Measurements from ENCODE around the gene AMBP. TPM values are rescaled to one million over a fixed set of nuclear protein-coding genes. Genes with fewer than 3 reads are reported as not detected.

AMBP gene
- total and polyA plus RNA-seq, 2 experiments from 2014 or later, result 0.64 TPM; not detected in 1

- no peak overlapping the region for H3K4me3 ChIP-seq
- no peaks in the 10 kb centered on the region for H3K9me3 ChIP-seq (ENCODE audit: low read depth)
- no peak for TF ChIP-seq CTCF (IDR thresholded peaks at IDR 0.05; ENCODE audit: low read depth, low read length)
- H3K27ac ChIP-seq, result no peak overlapping the region
- no peaks in the 10 kb centered on the region for H3K27me3 ChIP-seq
- no peak for DNase-seq (ENCODE audit: low read depth in 1 of 2, low spot score in 1 of 2)
- H3K36me3 ChIP-seq, result peaks cover 14% of the 10 kb centered on the region
- no peaks in the 10 kb centered on the region for H3K4me1 ChIP-seq (ENCODE audit: low read depth)
These were observed 26.4 kb downstream of the AMBP start for GRCh38 chr9:114051706-114052105.

GRCh38 chr9:114051281-114051680, 26.8 kb downstream of the AMBP start:
- peaks cover 14% of the 10 kb centered on the region for H3K36me3 ChIP-seq
- DNase-seq (ENCODE audit: low read depth in 1 of 2, low spot score in 1 of 2), result no peak
- H3K4me1 ChIP-seq (ENCODE audit: low read depth), result no peaks in the 10 kb centered on the region
- TF ChIP-seq CTCF (IDR thresholded peaks at IDR 0.05; ENCODE audit: low read depth, low read length), result no peak
- H3K4me3 ChIP-seq, result no peak overlapping the region
- H3K27ac ChIP-seq, result no peak overlapping the region
- H3K9me3 ChIP-seq (ENCODE audit: low read depth), result no peaks in the 10 kb centered on the region
- no peaks in the 10 kb centered on the region for H3K27me3 ChIP-seq

DNA sequence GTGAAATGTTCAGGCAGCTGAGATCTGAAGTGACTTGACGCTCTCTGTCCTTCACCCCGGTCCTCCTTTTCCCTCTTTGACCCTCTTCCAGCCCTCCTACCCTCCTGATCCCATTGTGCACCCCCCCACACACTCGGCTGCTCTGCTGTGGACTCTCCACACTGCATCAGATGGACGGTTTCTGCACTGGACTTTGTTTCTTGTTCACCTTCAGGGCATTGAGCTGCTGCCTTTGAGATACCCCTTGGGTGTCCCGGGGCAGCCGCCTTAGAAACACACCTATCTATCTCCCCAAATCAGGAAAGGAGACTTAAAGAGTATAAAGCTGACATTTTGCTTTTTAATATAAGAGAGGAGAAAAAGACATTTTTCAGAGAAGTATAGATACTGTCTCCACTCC, 27.5 kb downstream of the AMBP start:
- peaks cover 14% of the 10 kb centered on the region for H3K36me3 ChIP-seq
- DNase-seq (ENCODE audit: low read depth in 1 of 2, low spot score in 1 of 2), result no peak
- TF ChIP-seq CTCF (IDR thresholded peaks at IDR 0.05; ENCODE audit: low read depth, low read length), result no peak
- no peaks in the 10 kb centered on the region for H3K4me1 ChIP-seq (ENCODE audit: low read depth)
- H3K27ac ChIP-seq, result no peak overlapping the region
- H3K4me3 ChIP-seq, result no peak overlapping the region
- no peaks in the 10 kb centered on the region for H3K9me3 ChIP-seq (ENCODE audit: low read depth)
- no peaks in the 10 kb centered on the region for H3K27me3 ChIP-seq

- no peak for TF ChIP-seq CTCF (IDR thresholded peaks at IDR 0.05; ENCODE audit: low read depth, low read length)
- Histone ChIP-seq H3K4me3 (no peak overlapping the region), H3K9me3 (ENCODE audit: low read depth) (no peaks in the 10 kb centered on the region), H3K27ac (no peak overlapping the region), H3K4me1 (ENCODE audit: low read depth) (no peaks in the 10 kb centered on the region), H3K27me3 (no peaks in the 10 kb centered on the region), H3K36me3 (peaks cover 14% of the 10 kb centered on the region)
- DNase-seq (ENCODE audit: low read depth in 1 of 2, low spot score in 1 of 2), result no peak
These were observed 27.9 kb downstream of the AMBP start for GRCh38 chr9:114050226-114050568.

GRCh38 chr9:114049441-114050225, 28.5 kb downstream of the AMBP start:
- no peaks in the 10 kb centered on the region for H3K9me3 ChIP-seq (ENCODE audit: low read depth)
- H3K27ac ChIP-seq, result no peak overlapping the region
- no peaks in the 10 kb centered on the region for H3K4me1 ChIP-seq (ENCODE audit: low read depth)
- TF ChIP-seq CTCF (IDR thresholded peaks at IDR 0.05; ENCODE audit: low read depth, low read length), result no peak
- no peak for DNase-seq (ENCODE audit: low read depth in 1 of 2, low spot score in 1 of 2)
- H3K4me3 ChIP-seq, result no peak overlapping the region
- peaks cover 14% of the 10 kb centered on the region for H3K36me3 ChIP-seq
- no peaks in the 10 kb centered on the region for H3K27me3 ChIP-seq

All from cardiac muscle cell (in vitro differentiated cells and primary cell).